Epithelial cell of esophagus (primary cell): ENCODE results near the gene CD6.
A peak's percentile ranks its signal among the peaks of the same experiment; 100 is the strongest.

Experiments
- DNase-seq: peaks from one replicate; pipeline ENCODE4 v3.0.0; 2010; ENCODE audit warnings: low read depth
- H3K4me3 ChIP-seq: 2 replicates; pipeline ENCODE4 v1.5.1; 2011; ENCODE audit warnings: mild to moderate bottlenecking, low read length, control low read depth
- CTCF ChIP-seq: IDR thresholded peaks from 2 replicates; pipeline ENCODE4 v1.5.1; 2011; ENCODE audit warnings: low read depth, mild to moderate bottlenecking, low read length, control low read depth, inconsistent platforms; ENCODE audit not compliant: insufficient read depth; ENCODE audit errors: missing control alignments

CD6 gene

GRCh38 chr11:60946601-60947264, 24.7 kb upstream of the CD6 start:
- TF ChIP-seq CTCF = no peak
- DNase-seq = no peak
- no peak overlapping the region for H3K4me3 ChIP-seq

- DNase-seq = no peak
- no peak overlapping the region for H3K4me3 ChIP-seq
- no peak for TF ChIP-seq CTCF
Measured at GRCh38 chr11:60947700-60948099, 23.8 kb upstream of the CD6 start.

- H3K4me3 ChIP-seq = no peak overlapping the region
- DNase-seq = no peak
- TF ChIP-seq CTCF = no peak
Measured at GRCh38 chr11:60948250-60948649, 23.2 kb upstream of the CD6 start.

GRCh38 chr11:60950024-60950423, 21.5 kb upstream of the CD6 start:
- no peak for TF ChIP-seq CTCF
- DNase-seq = no peak
- H3K4me3 ChIP-seq = no peak overlapping the region

- no peak for TF ChIP-seq CTCF
- H3K4me3 ChIP-seq = no peak overlapping the region
- peak; percentile 25 for DNase-seq
Measured at GRCh38 chr11:60950933-60951605, 20.4 kb upstream of the CD6 start.

GRCh38 chr11:60951606-60951903, 19.9 kb upstream of the CD6 start:
- no peak for DNase-seq
- no peak overlapping the region for H3K4me3 ChIP-seq
- TF ChIP-seq CTCF = no peak

GRCh38 chr11:60951904-60952741, 19.4 kb upstream of the CD6 start, which contains the start of gene SLC15A3:
TSS of gene SLC15A3 (minus strand) at chr11:60952176. CDS start at chr11:60951551, 625 bp downstream.
- TF ChIP-seq CTCF = no peak
- H3K4me3 ChIP-seq = no peak within 1 kb of the TSS
- DNase-seq = no peak
